GM15510 (cell line): ENCODE data around the gene AP1S3.

ENCODE experiments used
- POLR2A ChIP-seq: IDR thresholded peaks from 3 replicates; pipeline ENCODE4 v1.6.1; 2011; ENCODE audit warnings: borderline replicate concordance; ENCODE audit not compliant: insufficient read length; ENCODE audit errors: extremely low read depth

AP1S3 gene

DNA sequence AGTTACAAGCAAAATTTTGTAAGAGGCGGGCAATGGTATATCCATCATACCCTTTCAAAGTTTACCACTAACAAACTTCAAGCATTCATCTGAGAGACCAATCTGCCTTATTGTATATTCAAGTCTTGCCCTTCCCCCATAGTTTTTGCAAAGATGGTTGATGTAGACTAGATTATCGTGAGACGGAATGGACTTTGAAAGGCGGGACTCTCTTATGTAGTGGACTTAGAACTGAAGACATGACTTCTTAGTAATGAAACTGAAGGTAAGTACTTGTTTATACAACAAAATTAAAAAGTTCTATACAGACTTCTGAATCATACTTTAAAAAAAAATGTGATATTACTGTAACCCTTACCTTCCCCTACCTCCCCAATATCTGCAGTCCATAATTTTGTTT, 10.4 kb downstream of the AP1S3 start:
- no peak for TF ChIP-seq POLR2A

- TF ChIP-seq POLR2A = no peak
Measured at GRCh38 chr2:223824301-223824700, 13.1 kb downstream of the AP1S3 start.

- no peak for TF ChIP-seq POLR2A
Measured at GRCh38 chr2:223822818-223823217, 14.6 kb downstream of the AP1S3 start.

DNA sequence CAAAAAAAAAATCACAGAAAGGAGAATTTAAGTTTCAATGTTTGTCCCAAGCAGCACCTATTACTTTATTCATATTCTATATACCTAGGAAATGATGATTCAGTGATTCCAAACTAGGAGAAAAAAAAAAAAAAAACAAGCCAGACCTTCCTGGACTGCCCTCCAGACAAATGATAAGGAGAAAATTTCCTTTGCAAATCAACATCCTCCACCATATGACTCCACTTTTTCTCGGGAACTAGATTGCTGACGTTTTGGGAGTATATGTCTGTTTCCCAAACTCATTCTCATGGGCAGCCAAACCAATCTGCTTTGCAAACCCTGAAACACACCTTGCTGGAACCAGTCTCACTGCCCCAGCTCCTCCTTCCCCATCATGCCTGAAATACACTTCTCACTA, 16.8 kb downstream of the AP1S3 start:
- no peak for TF ChIP-seq POLR2A

DNA sequence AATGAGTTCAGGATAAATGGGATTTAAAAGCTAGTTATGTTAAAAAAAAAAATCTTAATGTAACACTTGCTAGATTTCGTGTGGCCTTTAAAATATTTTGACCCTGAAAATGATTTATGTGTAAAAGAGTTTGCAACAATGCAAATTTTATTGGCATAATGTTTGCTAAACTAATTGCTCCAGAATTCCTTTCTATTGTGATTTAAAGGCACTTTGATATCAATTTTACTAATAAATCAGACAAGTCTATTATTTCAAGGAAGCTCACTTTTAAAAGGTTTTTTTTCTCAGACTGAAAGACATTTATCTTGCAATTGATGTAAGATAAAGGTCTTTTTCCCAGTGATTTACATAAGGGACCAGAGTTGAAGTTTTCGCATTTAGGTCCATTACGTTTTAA, 17.5 kb downstream of the AP1S3 start:
- no peak for TF ChIP-seq POLR2A

DNA sequence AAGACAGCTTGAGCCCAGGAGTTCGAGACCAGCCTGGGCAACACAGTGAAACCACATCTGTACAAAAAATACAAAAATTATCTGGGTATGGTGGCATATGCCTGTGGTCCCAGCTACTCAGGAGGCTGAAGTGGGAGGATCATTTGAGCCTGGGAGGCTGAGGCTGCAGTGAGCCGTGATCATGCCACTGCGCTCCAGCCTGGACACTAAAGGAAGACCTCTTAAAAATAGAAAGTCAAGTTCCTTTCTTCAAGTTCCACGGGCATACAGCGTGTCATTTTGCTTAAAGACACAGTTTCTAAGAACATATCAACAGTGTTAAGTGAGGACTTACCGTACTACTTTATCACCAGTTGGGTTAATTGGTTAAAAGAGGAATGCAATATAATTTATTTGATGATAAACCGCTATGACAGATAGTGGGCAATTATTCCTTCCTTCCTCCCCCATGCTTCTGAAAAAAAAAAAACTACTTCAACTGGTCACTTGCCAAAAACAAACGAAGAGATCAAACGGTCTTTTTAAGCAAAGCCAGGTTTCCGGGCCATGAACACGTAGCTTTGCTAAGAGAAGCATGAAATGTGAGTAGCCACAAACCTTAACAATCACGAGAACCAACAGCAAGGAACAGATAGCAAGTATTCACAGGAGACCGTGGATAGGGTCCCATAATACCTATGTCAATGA, 21.4 kb downstream of the AP1S3 start:
- TF ChIP-seq POLR2A = no peak

GRCh38 chr2:223815186-223815883, 22.0 kb downstream of the AP1S3 start:
- no peak for TF ChIP-seq POLR2A

DNA sequence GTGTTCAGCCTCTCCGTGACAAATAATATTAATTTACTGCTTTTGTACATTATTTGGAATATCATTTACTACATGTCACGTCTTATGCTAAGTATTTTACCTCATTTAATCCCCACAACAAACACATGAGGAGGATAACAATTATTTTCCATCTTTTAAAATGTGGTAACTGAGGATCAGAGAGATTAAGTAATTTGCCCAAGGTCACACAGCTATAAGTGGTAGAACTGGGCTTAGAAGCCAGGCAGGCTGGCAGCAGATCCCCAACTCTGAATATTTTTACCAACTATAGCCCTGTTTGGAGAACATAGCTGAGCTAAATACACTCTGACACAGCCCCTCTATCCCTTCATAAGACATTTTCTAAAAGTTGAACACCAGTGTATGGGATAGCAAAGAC, 24.1 kb downstream of the AP1S3 start:
- no peak for TF ChIP-seq POLR2A

DNA sequence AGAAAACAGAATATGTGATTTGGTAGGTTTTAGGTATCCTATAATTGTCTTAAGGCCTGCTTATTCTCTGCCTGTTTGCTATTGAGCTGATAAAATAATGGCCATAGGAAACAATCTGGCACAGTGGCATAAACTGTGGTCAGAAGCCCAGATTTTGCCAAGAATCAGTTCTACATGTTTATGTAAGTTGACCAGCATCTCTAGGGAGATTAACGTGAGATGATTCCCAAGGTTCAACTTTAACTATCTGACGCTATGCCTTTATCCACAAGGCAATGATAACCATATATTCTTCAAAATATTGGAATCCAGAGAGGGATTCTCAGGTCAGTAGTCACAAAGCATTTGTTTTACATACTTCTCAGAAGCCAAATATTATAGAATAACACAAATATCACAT, 25.6 kb downstream of the AP1S3 start:
- no peak for TF ChIP-seq POLR2A

GRCh38 chr2:223805008-223805407, 32.4 kb downstream of the AP1S3 start:
- no peak for TF ChIP-seq POLR2A

DNA sequence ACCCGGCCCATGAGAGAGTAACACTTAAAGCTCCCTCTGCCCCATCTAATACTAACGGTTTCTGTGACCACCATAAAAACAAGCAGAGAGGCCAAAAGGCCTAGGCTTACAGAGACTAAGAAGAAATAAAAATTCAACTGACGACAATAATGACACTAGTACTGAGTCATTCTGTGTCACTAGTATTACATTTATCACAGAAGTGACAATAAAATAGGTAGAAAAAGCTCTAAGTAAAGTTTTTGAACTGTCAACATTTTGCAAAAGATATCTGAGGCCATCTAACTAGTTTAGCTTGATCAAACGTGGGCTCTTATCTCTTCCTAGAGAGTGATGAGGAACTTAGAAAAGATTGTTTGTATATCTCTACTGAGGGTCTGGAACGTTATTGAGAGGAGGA, 35.6 kb downstream of the AP1S3 start:
- TF ChIP-seq POLR2A = no peak

- TF ChIP-seq POLR2A = no peak
Measured at GRCh38 chr2:223800908-223801307, 36.5 kb downstream of the AP1S3 start.

DNA sequence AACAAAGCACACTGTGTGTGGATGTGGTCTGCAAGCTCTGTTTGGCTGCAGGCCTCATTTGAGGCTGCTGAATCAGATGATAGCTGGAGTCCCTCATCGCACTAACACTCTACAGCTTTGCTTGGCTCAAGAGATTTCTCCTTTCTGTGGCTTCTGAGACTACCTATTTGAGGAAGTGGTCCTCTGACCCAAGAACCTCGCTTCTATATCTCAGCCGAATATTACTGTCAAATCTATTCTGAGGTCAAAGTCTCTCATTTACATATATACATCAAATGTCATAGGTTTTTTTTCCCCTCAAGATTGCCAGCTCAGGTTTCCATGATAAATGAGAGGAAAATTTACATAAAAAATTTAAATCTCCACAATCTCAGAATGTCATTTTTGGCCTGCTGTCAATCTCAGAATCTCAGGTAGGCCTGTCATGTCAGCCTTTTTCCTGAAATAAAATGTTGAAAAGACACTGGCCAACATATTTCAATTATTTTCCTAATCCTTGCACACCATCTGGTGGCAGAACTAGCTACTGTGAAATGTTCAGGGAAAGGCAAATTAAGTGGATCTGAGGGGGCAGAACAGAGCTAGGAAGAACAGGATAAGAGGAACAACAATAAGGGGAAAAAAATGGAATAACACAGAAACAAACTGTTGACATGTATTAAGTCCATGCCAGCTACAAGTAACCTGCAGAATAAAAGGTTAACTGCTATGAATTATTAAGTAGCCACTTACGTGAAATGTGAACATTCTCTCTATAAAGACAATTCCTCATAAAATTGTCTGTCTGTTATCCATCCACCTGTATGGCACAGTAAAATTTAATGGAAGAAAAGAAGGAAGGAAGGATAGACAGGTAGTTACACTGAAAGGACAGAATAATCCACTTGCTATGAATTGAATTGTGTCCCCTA, 39.3 kb downstream of the AP1S3 start:
- TF ChIP-seq POLR2A = no peak

DNA sequence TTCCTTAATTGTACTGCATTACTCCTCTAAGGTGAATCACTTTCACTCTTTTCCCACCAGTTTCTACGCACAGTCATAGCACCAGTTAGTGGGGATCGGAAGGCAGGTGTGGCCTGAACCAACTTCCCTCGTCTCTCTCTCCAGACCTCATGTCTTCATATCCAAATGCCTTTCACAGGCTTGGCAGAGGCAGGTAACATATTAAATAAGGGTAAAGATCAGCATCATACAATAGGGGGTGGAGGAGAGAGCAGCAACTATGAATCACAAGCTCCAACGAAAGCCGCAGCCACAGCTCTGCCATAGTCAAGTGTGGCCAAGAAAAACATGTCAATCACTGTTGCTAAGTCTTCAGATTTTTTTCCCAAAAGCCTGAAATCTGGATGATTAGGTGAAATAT, 40.3 kb downstream of the AP1S3 start:
- no peak for TF ChIP-seq POLR2A

DNA sequence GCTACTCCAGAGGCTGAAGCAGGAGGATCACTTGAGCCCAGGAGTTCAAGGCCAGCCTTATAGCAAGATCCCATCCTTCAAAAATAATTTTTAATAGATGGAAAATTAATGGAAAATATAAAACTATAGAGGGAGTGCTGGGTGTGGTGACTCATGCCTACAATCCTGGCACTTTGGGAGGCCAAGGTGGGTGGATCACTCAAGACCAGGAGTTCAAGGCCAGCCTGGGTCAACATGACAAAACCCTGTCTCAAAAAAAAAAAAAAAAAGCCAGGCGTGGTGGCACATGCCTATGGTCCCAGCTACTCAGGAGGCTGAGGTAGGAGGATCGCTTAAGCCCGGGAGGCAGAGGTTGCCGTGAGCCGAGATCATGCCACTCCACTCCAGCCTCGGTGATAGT, 48.0 kb downstream of the AP1S3 start:
- no peak for TF ChIP-seq POLR2A
